Astrocyte (in vitro differentiated cells and primary cell): Measurements from ENCODE around the gene CABLES2.

Source experiments
- CTCF ChIP-seq: IDR thresholded peaks from 2 replicates; pipeline ENCODE4 v1.5.1; 2011; ENCODE audit warnings: low read depth, mild to moderate bottlenecking, inconsistent platforms, low read length, moderate library complexity; ENCODE audit not compliant: insufficient read depth
- EZH2 ChIP-seq: IDR thresholded peaks from 2 replicates; pipeline ENCODE4 v1.6.1; 2012; ENCODE audit warnings: mild to moderate bottlenecking, low read length, inconsistent platforms; ENCODE audit not compliant: insufficient read depth

GRCh38 chr20:62365814-62366369, 41.2 kb downstream of the CABLES2 start:
- TF ChIP-seq CTCF (no peak), EZH2 (no peak)
